DOHH2 (cell line): ENCODE results near the gene RBP5.

Source experiments
- H3F3A ChIP-seq: fragments of 200-600 bp; sonication (generic), shearing (Covaris generic); 2 replicates; pipeline ENCODE4 v1.6.0; 2016; ENCODE audit warnings: antibody characterized with exemption, mild to moderate bottlenecking; ENCODE audit not compliant: control insufficient read depth, insufficient read depth
- H3K27ac ChIP-seq: fragments of 200-600 bp; sonication (generic); 2 replicates; pipeline ENCODE4 v1.5.1; 2014; ENCODE audit warnings: low read depth, mild to moderate bottlenecking, low read length, moderate library complexity
- H3K27me3 ChIP-seq: fragments of 200-600 bp; sonication (generic); 2 replicates; pipeline ENCODE4 v1.6.1; 2014; ENCODE audit warnings: mild to moderate bottlenecking, low read length, mixed read lengths; ENCODE audit not compliant: control insufficient read depth
- H3K36me3 ChIP-seq: fragments of 200-600 bp; sonication (generic); 2 replicates; pipeline ENCODE4 v1.6.1; 2014; ENCODE audit warnings: mild to moderate bottlenecking, low read length, moderate library complexity, mixed read lengths; ENCODE audit not compliant: control insufficient read depth
- H3K4me1 ChIP-seq: fragments of 200-600 bp; sonication (generic); 2 replicates; pipeline ENCODE4 v1.6.1; 2014; ENCODE audit warnings: mild to moderate bottlenecking, low read length, mixed read lengths; ENCODE audit not compliant: control insufficient read depth
- H3K4me2 ChIP-seq: fragments of 200-600 bp; sonication (generic); 2 replicates; pipeline ENCODE4 v1.6.0; 2014; ENCODE audit warnings: mild to moderate bottlenecking, low read length, moderate library complexity
- H3K4me3 ChIP-seq: fragments of 200-600 bp; sonication (generic); 2 replicates; pipeline ENCODE4 v1.5.1; 2014; ENCODE audit warnings: mild to moderate bottlenecking, low read length, mixed read lengths
- H3K79me2 ChIP-seq: fragments of 200-600 bp; sonication (generic); 2 replicates; pipeline ENCODE4 v1.6.1; 2014; ENCODE audit warnings: mild to moderate bottlenecking, low read length, mixed read lengths; ENCODE audit not compliant: control insufficient read depth
- H3K9me2 ChIP-seq: fragments of 200-600 bp; sonication (generic); replicated peaks from 2 replicates; pipeline ENCODE4 v1.6.1; 2014; ENCODE audit warnings: mild to moderate bottlenecking, low read length, mixed read lengths; ENCODE audit not compliant: control insufficient read depth
- H3K9me3 ChIP-seq: fragments of 200-600 bp; sonication (generic); 2 replicates; pipeline ENCODE4 v1.6.1; 2014; ENCODE audit warnings: antibody characterized with exemption, low read length, mixed read lengths; ENCODE audit not compliant: control insufficient read depth, insufficient read depth
- H4K20me1 ChIP-seq: fragments of 200-600 bp; sonication (generic); 2 replicates; pipeline ENCODE4 v1.6.0; 2014; ENCODE audit warnings: low read depth, mild to moderate bottlenecking, antibody characterized with exemption, low read length, moderate library complexity; ENCODE audit not compliant: control insufficient read depth, insufficient read depth
- EZH2phosphoT487 ChIP-seq: fragments of 200-600 bp; sonication (generic); IDR thresholded peaks from 2 replicates; pipeline ENCODE4 v1.6.1; 2017; ENCODE audit warnings: borderline replicate concordance, mild to moderate bottlenecking, antibody characterized with exemption, low read length, moderate library complexity, mixed read lengths
- TF ChIP-seq, protein P1 (sequence below): fragments of 200-600 bp; sonication (generic); IDR thresholded peaks from one replicate; pipeline ENCODE4 v1.5.1; 2014; ENCODE audit warnings: antibody characterized with exemption, mild to moderate bottlenecking, low read depth, low read length; ENCODE audit not compliant: poor library complexity, severe bottlenecking

RBP5 gene

DNA sequence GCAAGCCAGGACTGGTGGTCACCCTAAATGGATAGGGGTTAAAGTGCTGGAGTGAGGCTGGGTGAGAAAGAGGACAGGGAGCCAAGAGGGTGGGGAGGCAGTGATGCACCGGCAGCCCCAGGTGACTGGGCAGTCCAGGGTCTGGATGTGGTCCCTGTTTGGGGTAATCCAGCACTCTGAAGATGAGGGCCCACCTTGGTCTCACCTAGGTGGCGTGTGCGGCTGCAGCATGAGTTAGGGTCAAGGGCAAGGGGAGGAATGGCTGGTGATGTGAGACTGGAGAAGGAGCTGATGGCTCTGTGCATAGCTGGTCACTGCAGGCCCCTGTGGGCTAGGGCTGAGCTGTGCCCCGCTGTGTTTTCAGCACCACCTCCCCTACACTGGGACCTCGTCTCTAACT, 18.0 kb downstream of the RBP5 start:
- TF ChIP-seq, protein P1, sequence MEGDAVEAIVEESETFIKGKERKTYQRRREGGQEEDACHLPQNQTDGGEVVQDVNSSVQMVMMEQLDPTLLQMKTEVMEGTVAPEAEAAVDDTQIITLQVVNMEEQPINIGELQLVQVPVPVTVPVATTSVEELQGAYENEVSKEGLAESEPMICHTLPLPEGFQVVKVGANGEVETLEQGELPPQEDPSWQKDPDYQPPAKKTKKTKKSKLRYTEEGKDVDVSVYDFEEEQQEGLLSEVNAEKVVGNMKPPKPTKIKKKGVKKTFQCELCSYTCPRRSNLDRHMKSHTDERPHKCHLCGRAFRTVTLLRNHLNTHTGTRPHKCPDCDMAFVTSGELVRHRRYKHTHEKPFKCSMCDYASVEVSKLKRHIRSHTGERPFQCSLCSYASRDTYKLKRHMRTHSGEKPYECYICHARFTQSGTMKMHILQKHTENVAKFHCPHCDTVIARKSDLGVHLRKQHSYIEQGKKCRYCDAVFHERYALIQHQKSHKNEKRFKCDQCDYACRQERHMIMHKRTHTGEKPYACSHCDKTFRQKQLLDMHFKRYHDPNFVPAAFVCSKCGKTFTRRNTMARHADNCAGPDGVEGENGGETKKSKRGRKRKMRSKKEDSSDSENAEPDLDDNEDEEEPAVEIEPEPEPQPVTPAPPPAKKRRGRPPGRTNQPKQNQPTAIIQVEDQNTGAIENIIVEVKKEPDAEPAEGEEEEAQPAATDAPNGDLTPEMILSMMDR = no peak
- TF ChIP-seq EZH2phosphoT487 = no peak
- H3K4me2 ChIP-seq = no peak overlapping the region
- peaks cover 27% of the 10 kb centered on the region for H3K27me3 ChIP-seq
- H4K20me1 ChIP-seq = no peaks in the 10 kb centered on the region; the same call in 1 of the 2 replicates
- no peak overlapping the region for H3K27ac ChIP-seq
- H3K4me1 ChIP-seq = peaks cover 14% of the 10 kb centered on the region
- H3F3A ChIP-seq = no peaks in the 10 kb centered on the region
- H3K79me2 ChIP-seq = no peaks in the 10 kb centered on the region
- no peak overlapping the region for H3K4me3 ChIP-seq
- no peaks in the 10 kb centered on the region for H3K36me3 ChIP-seq
- no peaks in the 10 kb centered on the region for H3K9me2 ChIP-seq
- peaks cover 9% of the 10 kb centered on the region; the same call in 1 of the 2 replicates for H3K9me3 ChIP-seq

DNA sequence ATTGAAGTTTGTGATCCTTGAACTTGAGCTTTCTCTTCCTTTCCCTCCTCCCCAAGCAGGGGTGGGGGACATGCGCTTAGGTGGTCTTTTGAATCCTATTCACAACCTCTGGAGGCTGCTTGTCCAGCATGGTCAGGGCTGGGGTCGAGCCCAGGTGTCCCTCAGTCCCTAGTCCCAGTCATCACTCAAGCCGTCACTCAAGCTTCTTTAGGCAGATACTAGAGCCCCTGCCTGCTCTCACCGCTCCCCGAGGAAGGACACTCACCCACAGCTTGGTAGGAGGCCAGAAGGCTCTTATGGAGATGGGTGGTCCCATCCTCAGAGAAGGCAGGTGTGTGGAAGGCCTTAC, 19.1 kb downstream of the RBP5 start:
- peaks cover 12% of the 10 kb centered on the region; the same call in 1 of the 2 replicates for H3K9me3 ChIP-seq
- H4K20me1 ChIP-seq = no peaks in the 10 kb centered on the region; the same call in 1 of the 2 replicates
- H3F3A ChIP-seq = no peaks in the 10 kb centered on the region
- no peak overlapping the region for H3K27ac ChIP-seq
- peaks cover 14% of the 10 kb centered on the region for H3K4me1 ChIP-seq
- H3K4me2 ChIP-seq = peak overlapping the region; percentile 89
- H3K36me3 ChIP-seq = no peaks in the 10 kb centered on the region
- peak overlapping the region; percentile 69 for H3K4me3 ChIP-seq
- H3K27me3 ChIP-seq = peaks cover 28% of the 10 kb centered on the region
- no peaks in the 10 kb centered on the region for H3K79me2 ChIP-seq
- no peaks in the 10 kb centered on the region for H3K9me2 ChIP-seq
- TF ChIP-seq EZH2phosphoT487 = no peak
- TF ChIP-seq, protein P1 = no peak

DNA sequence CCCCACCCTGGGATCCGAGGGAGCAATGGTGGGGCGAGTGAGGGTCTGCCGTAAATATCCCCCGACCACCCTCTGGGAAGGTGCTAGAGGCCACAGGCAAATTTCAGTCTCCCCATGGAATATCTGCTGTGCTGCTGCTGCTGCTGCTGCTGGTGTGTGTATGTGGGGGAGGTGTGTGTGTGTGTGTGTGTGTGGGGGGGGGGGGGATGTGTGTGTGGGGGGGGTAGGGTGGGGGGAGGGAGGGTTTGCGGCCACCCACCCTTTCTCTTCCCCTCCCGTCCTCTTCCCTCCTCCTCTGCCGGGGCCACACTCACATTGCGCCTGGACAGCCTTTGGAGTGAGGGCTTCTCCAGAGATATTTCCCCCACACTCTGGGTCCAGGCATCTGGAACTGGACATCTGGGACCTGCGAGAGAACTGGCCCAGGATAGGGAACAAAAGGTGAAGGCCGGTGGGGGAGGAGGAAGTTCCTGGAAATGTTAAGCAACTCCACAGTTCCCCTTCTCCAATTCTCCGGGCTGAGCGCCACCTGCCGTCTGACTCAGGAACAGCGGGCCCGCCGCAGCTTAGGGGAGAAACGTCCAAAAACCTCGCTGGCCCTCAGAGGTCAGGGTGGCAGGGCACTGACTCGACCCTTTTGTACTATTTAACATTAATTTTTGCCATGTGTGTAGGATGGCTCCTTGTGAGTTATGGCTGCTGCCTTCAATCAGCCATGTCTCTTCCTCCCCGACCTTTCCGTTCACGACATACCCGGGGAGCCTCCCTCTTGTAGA, 19.7 kb downstream of the RBP5 start, which contains the start of gene C1RL:
TSS of gene C1RL (minus strand) at position 419 of the 776 bp plus-strand sequence. CDS start at position 385, 34 bp downstream.
- TF ChIP-seq EZH2phosphoT487 = no peak
- TF ChIP-seq, protein P1 = peak; percentile 89
- Histone ChIP-seq H3K27me3 (peaks cover 28% of the 10 kb centered on the region), H3K9me3 (peaks cover 12% of the 10 kb centered on the region; the same call in 1 of the 2 replicates), H4K20me1 (no peaks in the 10 kb centered on the region; the same call in 1 of the 2 replicates), H3K4me1 (peaks cover 14% of the 10 kb centered on the region), H3F3A (no peaks in the 10 kb centered on the region), H3K9me2 (no peaks in the 10 kb centered on the region), H3K4me2 (peak within 1 kb of the TSS; percentile 89), H3K4me3 (peak within 1 kb of the TSS; percentile 76), H3K79me2 (no peaks in the 10 kb centered on the region), H3K36me3 (no peaks in the 10 kb centered on the region), H3K27ac (no peak within 1 kb of the TSS)
